Measurements from ENCODE around the gene RIN1. TPM values are rescaled to one million over a fixed set of nuclear protein-coding genes. Genes with fewer than 3 reads are reported as not detected.

Gene RIN1
- polyA plus RNA-seq, 1 of the 3 experiments (the other 2 are of a cell fraction), result 16.9 TPM

DNA sequence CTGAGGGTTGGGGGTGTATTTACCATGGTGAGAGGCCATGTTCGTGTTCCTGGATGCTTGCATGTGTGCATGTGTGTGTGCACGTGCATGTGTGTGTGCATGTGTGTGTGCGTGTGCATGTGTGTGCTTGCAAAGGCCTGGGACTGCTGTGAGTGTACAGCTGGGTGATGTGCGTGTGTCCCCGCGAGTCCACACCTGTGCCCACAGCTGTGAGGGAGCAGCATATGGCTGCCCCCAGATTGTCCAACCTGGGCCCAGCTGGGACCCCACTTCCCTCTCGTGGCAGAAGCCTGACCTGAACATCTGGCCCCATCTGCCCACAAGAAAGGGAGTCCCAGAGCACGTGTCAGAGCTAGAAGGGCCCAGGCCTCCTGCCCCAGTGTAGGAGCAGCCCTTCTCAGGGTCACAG is 11.0 kb downstream of the RIN1 start:
- no peak for DNase-seq
- H3K9ac ChIP-seq, result no peak overlapping the region

More for the DNA sequence above, 11.0 kb downstream of the RIN1 start:
- no peak overlapping the region; a peak in 1 of 4 replicates for H3K27ac ChIP-seq (ENCODE audit: low read depth in 2 of 2, low read length in 1 of 2)
- ChIA-PET POLR2A (no interaction called here), CTCF (interaction anchor here (1.5 to 2.3 kb wide), 2 partner anchors 12 to 14 kb away, joined by 7 to 17 read pairs; no protein-coding TSS in a partner anchor)
- 95% methylated on average over 6 of the region's 8 CpGs for WGBS (ENCODE audit: low lambda C conversion rate)
- peaks cover 9% of the 10 kb centered on the region for H3F3A ChIP-seq (replicated peaks; ENCODE audit: insufficient read depth)
- no peaks in the 10 kb centered on the region for H3K27me3 ChIP-seq (ENCODE audit: insufficient read depth)
- TF ChIP-seq NRF1 (IDR thresholded peaks at IDR 0.05; ENCODE audit: low read depth, low read length) (no peak), FOSL2 (IDR thresholded peaks at IDR 0.05; ENCODE audit: borderline replicate concordance, low read depth) (no peak), TCF12 (IDR thresholded peaks at IDR 0.05) (no peak), SMC3 (IDR thresholded peaks at IDR 0.05; ENCODE audit: low read depth, low read length) (no peak), RFX5 (IDR thresholded peaks at IDR 0.05; ENCODE audit: low read length) (no peak), MAX (IDR thresholded peaks at IDR 0.05; ENCODE audit: low read depth) (no peak), TAF1 (IDR thresholded peaks at IDR 0.05; ENCODE audit: borderline replicate concordance, low read depth, low read length) (no peak), GABPA (IDR thresholded peaks at IDR 0.05; ENCODE audit: low read depth) (no peak), MEF2A (IDR thresholded peaks at IDR 0.05; ENCODE audit: borderline replicate concordance, low read depth) (no peak), ELF1 (IDR thresholded peaks at IDR 0.05) (no peak), MXI1 (IDR thresholded peaks at IDR 0.05; ENCODE audit: low read depth, low read length) (no peak), RXRA (IDR thresholded peaks at IDR 0.05; ENCODE audit: borderline replicate concordance, low read depth) (no peak), RAD21 (IDR thresholded peaks at IDR 0.05; ENCODE audit: low read length) (no peak), REST (IDR thresholded peaks at IDR 0.05; ENCODE audit: low read depth, low read length) (no peak)
- TF ChIP-seq, protein P1, sequence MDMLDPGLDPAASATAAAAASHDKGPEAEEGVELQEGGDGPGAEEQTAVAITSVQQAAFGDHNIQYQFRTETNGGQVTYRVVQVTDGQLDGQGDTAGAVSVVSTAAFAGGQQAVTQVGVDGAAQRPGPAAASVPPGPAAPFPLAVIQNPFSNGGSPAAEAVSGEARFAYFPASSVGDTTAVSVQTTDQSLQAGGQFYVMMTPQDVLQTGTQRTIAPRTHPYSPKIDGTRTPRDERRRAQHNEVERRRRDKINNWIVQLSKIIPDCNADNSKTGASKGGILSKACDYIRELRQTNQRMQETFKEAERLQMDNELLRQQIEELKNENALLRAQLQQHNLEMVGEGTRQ (IDR thresholded peaks at IDR 0.05; ENCODE audit: borderline replicate concordance, low read depth, low read length), result no peak
- TF ChIP-seq, protein P2, sequence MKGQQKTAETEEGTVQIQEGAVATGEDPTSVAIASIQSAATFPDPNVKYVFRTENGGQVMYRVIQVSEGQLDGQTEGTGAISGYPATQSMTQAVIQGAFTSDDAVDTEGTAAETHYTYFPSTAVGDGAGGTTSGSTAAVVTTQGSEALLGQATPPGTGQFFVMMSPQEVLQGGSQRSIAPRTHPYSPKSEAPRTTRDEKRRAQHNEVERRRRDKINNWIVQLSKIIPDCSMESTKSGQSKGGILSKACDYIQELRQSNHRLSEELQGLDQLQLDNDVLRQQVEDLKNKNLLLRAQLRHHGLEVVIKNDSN (IDR thresholded peaks at IDR 0.05; ENCODE audit: borderline replicate concordance, low read depth), result no peak
- TF ChIP-seq, protein P3, sequence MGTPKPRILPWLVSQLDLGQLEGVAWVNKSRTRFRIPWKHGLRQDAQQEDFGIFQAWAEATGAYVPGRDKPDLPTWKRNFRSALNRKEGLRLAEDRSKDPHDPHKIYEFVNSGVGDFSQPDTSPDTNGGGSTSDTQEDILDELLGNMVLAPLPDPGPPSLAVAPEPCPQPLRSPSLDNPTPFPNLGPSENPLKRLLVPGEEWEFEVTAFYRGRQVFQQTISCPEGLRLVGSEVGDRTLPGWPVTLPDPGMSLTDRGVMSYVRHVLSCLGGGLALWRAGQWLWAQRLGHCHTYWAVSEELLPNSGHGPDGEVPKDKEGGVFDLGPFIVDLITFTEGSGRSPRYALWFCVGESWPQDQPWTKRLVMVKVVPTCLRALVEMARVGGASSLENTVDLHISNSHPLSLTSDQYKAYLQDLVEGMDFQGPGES (IDR thresholded peaks at IDR 0.05; ENCODE audit: low read depth, low read length), result no peak
- H2AFZ ChIP-seq (ENCODE audit: low read depth), result no peak overlapping the region
- no peaks in the 10 kb centered on the region for H3K36me3 ChIP-seq (replicated peaks in 1 of 2; ENCODE audit: control insufficient read depth in 1 of 2, insufficient read depth in 2 of 2, low read length in 1 of 2)
- no peak overlapping the region; the same call in 1 of the 2 replicates for H3K4me2 ChIP-seq
- peaks cover 28 to 36% of the 10 kb centered on the region in 2 experiments; a peak in 3 of 4 replicates for H3K4me1 ChIP-seq (ENCODE audit: control insufficient read depth in 1 of 2, insufficient read depth in 2 of 2, low read depth in 1 of 2, low read length in 1 of 2)
- no peaks in the 10 kb centered on the region for H3K79me2 ChIP-seq (ENCODE audit: insufficient read depth)
- no peaks in the 10 kb centered on the region for H3K9me2 ChIP-seq
- H4K20me1 ChIP-seq (ENCODE audit: insufficient read depth), result no peaks in the 10 kb centered on the region
- no peak overlapping the region for H3K4me3 ChIP-seq (ENCODE audit: low read depth in 2 of 2, low read length in 1 of 2)
- no peaks in the 10 kb centered on the region for H3K9me3 ChIP-seq

All from SK-N-SH (cell line).